ENCODE data around the gene CHKA.
A peak's percentile ranks its signal among the peaks of the same experiment; 100 is the strongest.
"Not testable (repeated sequence)": the region's sequence is repeated elsewhere in the genome, so short reads cannot be mapped to it uniquely, and the experiment has no call there.

The CHKA gene

GRCh38 chr11:68115285-68115684 is 5.9 kb downstream of the CHKA start:
- DNase-seq: no peak

- DNase-seq: no peak
These were observed 7.2 kb downstream of the CHKA start for GRCh38 chr11:68113986-68114385.

GRCh38 chr11:68107689-68108088 is 13.5 kb downstream of the CHKA start:
- DNase-seq: no peak

GRCh38 chr11:68106165-68106940 is 14.8 kb downstream of the CHKA start:
- DNase-seq: no peak

GRCh38 chr11:68099474-68100405 is 21.4 kb downstream of the CHKA start:
- peak; percentile 16 for DNase-seq

GRCh38 chr11:68099057-68099456 is 22.1 kb downstream of the CHKA start:
- no peak for DNase-seq

GRCh38 chr11:68096962-68097361 is 24.2 kb downstream of the CHKA start:
- no peak for DNase-seq

- DNase-seq: no peak
These were observed 27.6 kb downstream of the CHKA start for GRCh38 chr11:68093565-68093964.

GRCh38 chr11:68092946-68093345 is 28.2 kb downstream of the CHKA start:
- not testable (repeated sequence) for DNase-seq

GRCh38 chr11:68092411-68092810 is 28.8 kb downstream of the CHKA start:
- DNase-seq: no peak

GRCh38 chr11:68090706-68091105 is 30.5 kb downstream of the CHKA start:
- DNase-seq: peak; percentile 3

- DNase-seq: no peak
These were observed 30.9 kb downstream of the CHKA start for GRCh38 chr11:68090287-68090686.

GRCh38 chr11:68089679-68090078 is 31.5 kb downstream of the CHKA start:
- no peak for DNase-seq

GRCh38 chr11:68083517-68083916 is 37.7 kb downstream of the CHKA start:
- no peak for DNase-seq

GRCh38 chr11:68082481-68082880 is 38.7 kb downstream of the CHKA start:
- DNase-seq: no peak

GRCh38 chr11:68081691-68082090 is 39.5 kb downstream of the CHKA start:
- no peak for DNase-seq

- DNase-seq: no peak
These were observed 40.3 kb downstream of the CHKA start for GRCh38 chr11:68080860-68081259.

- no peak for DNase-seq
These were observed 43.3 kb downstream of the CHKA start for GRCh38 chr11:68077617-68078582.

GRCh38 chr11:68076371-68077042 is 44.7 kb downstream of the CHKA start:
- no peak for DNase-seq

- no peak for DNase-seq
These were observed 46.4 kb downstream of the CHKA start for GRCh38 chr11:68074584-68075352.

Measured in activated gamma-delta T cell treated with Interleukin-2 at 50 U/mL for 16 hours (primary cell).